OCI-LY3 (cell line): ENCODE results near the gene DVL3.
A peak's percentile ranks its signal among the peaks of the same experiment; 100 is the strongest.

Experiments used
- H2AFZ ChIP-seq: fragments of 200-600, 300-600 bp; shearing (Covaris generic); 2 replicates; pipeline ENCODE4 v1.6.0; 2014; ENCODE audit warnings: antibody characterized with exemption, low read depth, low read length
- H3K27ac ChIP-seq: fragments of 200-600, 300-600 bp; sonication (generic); 2 replicates; pipeline ENCODE4 v1.5.1; 2014; ENCODE audit warnings: mild to moderate bottlenecking, low read length, moderate library complexity, mixed read lengths
- H3K27me3 ChIP-seq: fragments of 200-600, 300-600 bp; sonication (generic); 2 replicates; pipeline ENCODE4 v1.6.1; 2014; ENCODE audit warnings: low read depth, low read length, mixed read lengths
- H3K36me3 ChIP-seq: fragments of 200-600, 300-600 bp; sonication (generic); replicated peaks from 2 replicates; pipeline ENCODE3; 2014; ENCODE audit warnings: low read depth, low read length, mixed read lengths
- H3K4me1 ChIP-seq: fragments of 300-600, 200-600 bp; sonication (generic); 2 replicates; pipeline ENCODE4 v1.6.1; 2014; ENCODE audit warnings: low read length, mixed read lengths
- H3K4me2 ChIP-seq: fragments of 200-600, 300-600 bp; sonication (generic); 2 replicates; pipeline ENCODE4 v1.6.1; 2014; ENCODE audit warnings: low read length, mixed read lengths
- H3K4me3 ChIP-seq: fragments of 300-600, 200-600 bp; sonication (generic); 2 replicates; pipeline ENCODE4 v1.5.1; 2014; ENCODE audit warnings: antibody characterized with exemption, mild to moderate bottlenecking, low read length, moderate library complexity
- H3K79me2 ChIP-seq: fragments of 300-600, 200-600 bp; shearing (Covaris generic); 2 replicates; pipeline ENCODE4 v1.6.1; 2014; ENCODE audit warnings: mild to moderate bottlenecking, low read length, mixed read lengths
- H3K9ac ChIP-seq: fragments of 300-600, 200-600 bp; shearing (Covaris generic); 2 replicates; pipeline ENCODE4 v1.6.0; 2014; ENCODE audit warnings: mild to moderate bottlenecking, low read length, moderate library complexity
- H3K9me3 ChIP-seq: fragments of 200-600, 300-600 bp; shearing (Covaris generic); 2 replicates; pipeline ENCODE4 v1.6.1; 2014; ENCODE audit warnings: low read length, mixed read lengths; ENCODE audit not compliant: insufficient read depth
- H4K20me1 ChIP-seq: fragments of 200-600, 300-600 bp; sonication (generic); 2 replicates; pipeline ENCODE4 v1.6.1; 2016; ENCODE audit warnings: low read length, mixed read lengths; ENCODE audit not compliant: insufficient read depth
- EZH2phosphoT487 ChIP-seq: fragments of 200-600 bp; shearing (Covaris generic); IDR thresholded peaks from 2 replicates; pipeline ENCODE4 v1.6.1; 2018; ENCODE audit warnings: antibody characterized with exemption, mixed run types, low read depth
- TF ChIP-seq, protein P1 (sequence below): fragments of 200-600, 300-600 bp; sonication (generic); IDR thresholded peaks from 2 replicates; pipeline ENCODE4 v1.5.1; 2014; ENCODE audit warnings: antibody characterized with exemption, low read length, low read depth

The DVL3 gene

DNA sequence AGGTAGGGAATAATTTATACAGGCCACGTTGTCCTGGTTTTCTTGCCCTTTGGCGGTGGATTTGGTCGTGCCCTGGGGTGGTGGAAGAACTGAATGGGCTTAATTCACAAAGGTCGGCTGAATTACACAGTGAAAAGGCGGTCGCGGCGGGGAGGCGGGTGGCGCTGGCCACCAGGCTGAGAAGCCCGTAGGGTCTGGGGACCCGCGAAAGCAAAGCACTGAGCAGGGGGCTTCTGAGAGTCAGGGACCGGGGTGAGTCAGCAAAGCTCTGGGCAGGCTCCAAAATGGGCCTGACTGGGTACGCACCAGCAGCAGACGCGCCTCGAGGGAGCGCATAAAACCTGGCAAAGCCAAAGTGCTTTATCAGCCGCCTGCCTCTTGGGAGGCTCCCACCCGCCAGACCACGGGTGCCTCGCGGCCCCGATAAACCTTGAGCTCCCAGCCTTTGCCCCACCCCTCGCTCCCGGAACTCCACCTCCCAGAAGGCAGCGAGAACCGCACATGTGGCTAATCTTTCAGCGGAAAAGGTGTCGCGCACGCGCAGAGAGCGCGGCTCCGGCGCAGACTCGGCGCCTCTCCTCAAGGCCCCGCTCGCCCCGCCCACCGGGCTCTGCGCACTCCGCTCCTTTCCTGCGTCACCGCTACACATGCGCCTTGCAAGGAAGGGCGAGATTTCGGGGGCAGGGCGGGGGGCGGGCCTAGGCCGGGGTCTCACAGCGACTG is 30.4 kb downstream of the DVL3 start:
- H2AFZ ChIP-seq, result 0 out of 2 replicates have a peak overlapping the region, but pooled peaks have one; percentile 22
- peak overlapping the region; percentile 84 for H3K4me2 ChIP-seq
- H3K4me3 ChIP-seq, result peak overlapping the region; percentile 94
- H3K27me3 ChIP-seq, result no peaks in the 10 kb centered on the region
- H3K9ac ChIP-seq, result peak overlapping the region; percentile 88
- H3K9me3 ChIP-seq, result no peaks in the 10 kb centered on the region
- peaks cover 9% of the 10 kb centered on the region for H4K20me1 ChIP-seq
- H3K36me3 ChIP-seq, result peaks cover 47% of the 10 kb centered on the region
- peaks cover 31% of the 10 kb centered on the region for H3K79me2 ChIP-seq
- peaks cover 16% of the 10 kb centered on the region for H3K4me1 ChIP-seq
- H3K27ac ChIP-seq, result peak overlapping the region; percentile 46
- TF ChIP-seq EZH2phosphoT487, result no peak
- TF ChIP-seq, protein P1, sequence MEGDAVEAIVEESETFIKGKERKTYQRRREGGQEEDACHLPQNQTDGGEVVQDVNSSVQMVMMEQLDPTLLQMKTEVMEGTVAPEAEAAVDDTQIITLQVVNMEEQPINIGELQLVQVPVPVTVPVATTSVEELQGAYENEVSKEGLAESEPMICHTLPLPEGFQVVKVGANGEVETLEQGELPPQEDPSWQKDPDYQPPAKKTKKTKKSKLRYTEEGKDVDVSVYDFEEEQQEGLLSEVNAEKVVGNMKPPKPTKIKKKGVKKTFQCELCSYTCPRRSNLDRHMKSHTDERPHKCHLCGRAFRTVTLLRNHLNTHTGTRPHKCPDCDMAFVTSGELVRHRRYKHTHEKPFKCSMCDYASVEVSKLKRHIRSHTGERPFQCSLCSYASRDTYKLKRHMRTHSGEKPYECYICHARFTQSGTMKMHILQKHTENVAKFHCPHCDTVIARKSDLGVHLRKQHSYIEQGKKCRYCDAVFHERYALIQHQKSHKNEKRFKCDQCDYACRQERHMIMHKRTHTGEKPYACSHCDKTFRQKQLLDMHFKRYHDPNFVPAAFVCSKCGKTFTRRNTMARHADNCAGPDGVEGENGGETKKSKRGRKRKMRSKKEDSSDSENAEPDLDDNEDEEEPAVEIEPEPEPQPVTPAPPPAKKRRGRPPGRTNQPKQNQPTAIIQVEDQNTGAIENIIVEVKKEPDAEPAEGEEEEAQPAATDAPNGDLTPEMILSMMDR, result no peak

DNA sequence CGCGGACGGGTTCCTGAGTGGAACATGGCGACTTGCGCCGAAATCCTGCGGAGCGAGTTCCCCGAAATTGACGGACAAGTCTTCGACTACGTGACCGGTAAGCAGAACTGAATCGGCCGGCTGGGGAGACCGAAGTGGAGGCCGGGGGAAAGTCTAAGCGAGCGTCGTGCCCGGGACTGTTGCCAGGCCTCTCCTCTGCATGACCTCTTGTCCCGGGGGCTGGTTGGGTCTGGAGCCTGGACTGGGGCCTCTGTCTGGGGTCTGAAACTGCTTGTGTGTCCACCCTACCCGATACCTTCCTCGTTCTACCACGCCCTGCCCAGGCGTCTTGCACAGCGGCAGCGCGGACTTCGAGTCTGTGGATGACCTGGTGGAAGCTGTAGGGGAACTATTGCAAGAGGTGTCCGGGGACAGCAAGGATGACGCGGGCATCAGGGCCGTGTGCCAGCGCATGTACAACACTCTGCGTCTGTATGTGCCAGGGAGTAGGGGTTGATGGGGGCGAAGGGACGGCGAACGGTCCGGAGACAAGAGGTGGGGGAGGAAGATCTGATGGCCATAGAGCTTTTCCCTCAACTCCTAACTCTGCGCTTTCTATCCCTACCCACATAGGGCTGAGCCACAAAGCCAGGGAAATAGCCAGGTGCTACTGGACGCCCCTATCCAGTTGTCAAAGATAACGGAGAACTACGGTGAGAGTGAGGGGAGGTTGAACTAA is 31.2 kb downstream of the DVL3 start, which contains the start of gene ABCF3:
Gene ABCF3 (plus strand): TSS at position 16 of the 718 bp plus-strand sequence. CDS start 9 bp downstream, at position 25.
- Histone ChIP-seq H2AFZ (peak within 1 kb of the TSS; percentile 22; the same call in 1 of the 2 replicates), H3K27me3 (no peaks in the 10 kb centered on the region), H3K4me1 (peaks cover 16% of the 10 kb centered on the region), H3K4me2 (peak within 1 kb of the TSS; percentile 95), H3K9me3 (no peaks in the 10 kb centered on the region), H3K27ac (peak within 1 kb of the TSS; percentile 46), H3K9ac (peak within 1 kb of the TSS; percentile 88), H3K79me2 (peaks cover 31% of the 10 kb centered on the region), H4K20me1 (peaks cover 9% of the 10 kb centered on the region), H3K4me3 (peak within 1 kb of the TSS; percentile 94), H3K36me3 (peaks cover 49% of the 10 kb centered on the region)
- TF ChIP-seq EZH2phosphoT487, result no peak
- TF ChIP-seq, protein P1, result no peak

DNA sequence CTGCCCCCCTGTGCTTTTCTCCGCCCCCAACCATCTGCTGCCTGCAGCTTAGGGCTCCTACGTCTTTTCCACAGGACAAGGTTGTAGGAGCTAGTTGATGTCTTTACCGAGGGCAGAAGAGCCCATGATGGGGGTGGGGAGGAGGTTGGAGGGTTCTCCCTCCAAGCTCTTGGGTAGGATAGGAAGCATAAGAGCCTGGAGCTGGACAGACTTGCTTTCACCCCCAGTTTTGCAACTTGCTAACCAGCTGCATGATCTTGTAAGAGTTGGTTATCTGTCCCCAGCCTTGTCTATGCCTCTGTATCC is 31.7 kb downstream of the DVL3 start:
- Histone ChIP-seq H3K27me3 (no peaks in the 10 kb centered on the region), H2AFZ (no peak overlapping the region), H3K9me3 (no peaks in the 10 kb centered on the region), H3K4me1 (peaks cover 16% of the 10 kb centered on the region), H3K4me3 (peak overlapping the region; percentile 94), H4K20me1 (peaks cover 9% of the 10 kb centered on the region), H3K9ac (peak overlapping the region; percentile 88), H3K27ac (no peak overlapping the region), H3K79me2 (peaks cover 31% of the 10 kb centered on the region), H3K36me3 (peaks cover 46% of the 10 kb centered on the region), H3K4me2 (peak overlapping the region; percentile 95)
- TF ChIP-seq, protein P1, result no peak
- no peak for TF ChIP-seq EZH2phosphoT487

DNA sequence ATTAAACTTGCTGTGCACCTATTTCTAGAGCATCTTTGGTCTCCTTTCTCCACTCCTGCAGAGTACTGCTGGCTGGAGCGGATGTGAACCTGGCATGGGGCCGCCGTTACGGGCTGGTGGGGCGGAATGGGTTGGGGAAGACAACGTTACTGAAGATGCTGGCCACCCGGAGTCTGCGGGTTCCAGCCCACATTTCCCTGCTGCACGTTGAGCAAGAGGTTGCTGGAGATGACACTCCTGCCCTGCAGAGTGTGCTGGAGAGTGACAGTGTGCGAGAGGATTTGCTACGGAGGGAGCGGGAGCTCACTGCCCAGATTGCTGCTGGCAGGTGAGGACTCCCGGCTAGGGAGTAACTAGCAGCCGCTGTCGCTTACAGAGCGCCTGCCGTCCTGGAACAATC is 32.9 kb downstream of the DVL3 start:
- Histone ChIP-seq H3K4me2 (no peak overlapping the region), H3K4me3 (no peak overlapping the region), H3K9me3 (no peaks in the 10 kb centered on the region), H4K20me1 (peaks cover 9% of the 10 kb centered on the region), H3K79me2 (peaks cover 31% of the 10 kb centered on the region), H3K4me1 (peaks cover 16% of the 10 kb centered on the region), H3K36me3 (peaks cover 49% of the 10 kb centered on the region), H2AFZ (no peak overlapping the region), H3K9ac (no peak overlapping the region), H3K27me3 (no peaks in the 10 kb centered on the region), H3K27ac (no peak overlapping the region)
- no peak for TF ChIP-seq EZH2phosphoT487
- TF ChIP-seq, protein P1, result no peak
